ENCODE data around the gene OMP. TPM values are rescaled to one million over a fixed set of nuclear protein-coding genes. Genes with fewer than 3 reads are reported as not detected.

Gene OMP
- total RNA-seq, 1 experiment from 2014 or later: 1.4 TPM

DNA sequence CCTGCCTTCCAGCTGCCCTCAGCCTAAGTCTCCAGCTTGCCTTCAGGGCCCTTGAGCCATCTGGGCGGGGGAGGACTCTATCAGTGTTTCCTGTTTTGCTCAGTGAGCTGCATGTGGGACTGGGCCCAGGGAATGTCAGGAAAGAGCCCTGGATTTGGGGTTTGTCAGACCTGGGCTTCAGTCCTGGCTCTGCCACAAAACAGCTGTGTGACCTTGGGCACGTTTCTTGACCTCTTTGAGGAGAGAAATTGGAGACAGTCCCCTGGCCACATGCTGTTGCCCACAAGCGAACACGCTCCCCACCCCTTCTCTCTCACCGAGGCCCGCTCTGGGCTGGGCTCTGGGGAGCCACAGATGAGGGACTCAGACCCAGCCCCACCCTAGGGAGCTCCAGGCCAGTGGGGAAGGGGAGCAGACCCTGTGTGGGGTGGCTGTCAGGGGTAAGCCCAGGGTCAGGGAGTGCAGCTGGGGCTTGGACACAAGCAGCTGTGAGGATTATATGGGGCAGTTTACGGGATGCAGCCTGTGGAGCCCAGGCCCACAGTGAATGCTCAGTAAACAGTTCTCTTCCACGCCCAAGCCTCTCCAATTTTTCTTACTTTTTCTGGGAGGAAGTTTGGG is 37.7 kb downstream of the OMP start:
- H4K20me1 ChIP-seq (ENCODE audit: insufficient read depth): no peaks in the 10 kb centered on the region
- DNase-seq: no peak
- no peaks in the 10 kb centered on the region for H3K36me3 ChIP-seq (ENCODE audit: low read depth)
- no peaks in the 10 kb centered on the region for H3K9me2 ChIP-seq (ENCODE audit: insufficient read depth)
- no peaks in the 10 kb centered on the region for H3F3A ChIP-seq (ENCODE audit: insufficient read depth, low read depth)
- ChIA-PET POLR2A (ENCODE audit: unreplicated experiment) (no interaction called here), CTCF (no interaction called here)
- no TSS peak for BruUV-seq (replicated peaks)
- TF ChIP-seq EZH2 (IDR thresholded peaks at IDR 0.05; ENCODE audit: low read depth): no peak
- TF ChIP-seq CTCF (conservative IDR thresholded peaks at IDR 0.05): no peak
- H3K4me2 ChIP-seq: no peak overlapping the region
- H3K4me1 ChIP-seq (replicated peaks; ENCODE audit: insufficient read depth): peaks cover 11% of the 10 kb centered on the region
- no peaks in the 10 kb centered on the region for H3K9me3 ChIP-seq (ENCODE audit: insufficient read depth, low read depth)
- H3K79me2 ChIP-seq (ENCODE audit: low read depth): no peaks in the 10 kb centered on the region
- intact Hi-C loops (cut with micrococcal nuclease; ENCODE audit: unreplicated experiment): no loop called here
- no peak overlapping the region for H3K27ac ChIP-seq
- H3K4me3 ChIP-seq: no peak overlapping the region
- peaks cover 6% of the 10 kb centered on the region; the same call in 1 of the 2 replicates for H3K27me3 ChIP-seq (ENCODE audit: insufficient read depth, low read depth)
- H2AFZ ChIP-seq: no peak overlapping the region

GRCh38 chr11:77141034-77141433 is 38.4 kb downstream of the OMP start:
- peaks cover 11% of the 10 kb centered on the region; the same call in 1 of the 2 replicates for H3K27me3 ChIP-seq (ENCODE audit: insufficient read depth, low read depth)
- ChIA-PET CTCF (interaction anchor here (0.7 kb wide), 1 partner anchor 10 kb away, joined by 3 read pairs; no protein-coding TSS in a partner anchor), POLR2A (ENCODE audit: unreplicated experiment) (no interaction called here)
- H3K4me1 ChIP-seq (replicated peaks; ENCODE audit: insufficient read depth): peaks cover 7% of the 10 kb centered on the region
- no peak overlapping the region for H3K4me2 ChIP-seq
- H3F3A ChIP-seq (ENCODE audit: insufficient read depth, low read depth): no peaks in the 10 kb centered on the region
- no TSS peak for BruUV-seq (replicated peaks)
- H3K27ac ChIP-seq: no peak overlapping the region
- DNase-seq: peak in 1 of 2 experiments; percentile 72
- H3K4me3 ChIP-seq: no peak overlapping the region
- H3K9me2 ChIP-seq (ENCODE audit: insufficient read depth): no peaks in the 10 kb centered on the region
- no peaks in the 10 kb centered on the region for H4K20me1 ChIP-seq (ENCODE audit: insufficient read depth)
- no peaks in the 10 kb centered on the region for H3K79me2 ChIP-seq (ENCODE audit: low read depth)
- no peaks in the 10 kb centered on the region for H3K9me3 ChIP-seq (ENCODE audit: insufficient read depth, low read depth)
- no peak overlapping the region for H2AFZ ChIP-seq
- no peaks in the 10 kb centered on the region for H3K36me3 ChIP-seq (ENCODE audit: low read depth)
- intact Hi-C loops (cut with micrococcal nuclease; ENCODE audit: unreplicated experiment): no loop called here
- no peak for TF ChIP-seq CTCF (conservative IDR thresholded peaks at IDR 0.05)
- no peak for TF ChIP-seq EZH2 (IDR thresholded peaks at IDR 0.05; ENCODE audit: low read depth)

- H3K4me1 ChIP-seq (replicated peaks; ENCODE audit: insufficient read depth): peaks cover 3% of the 10 kb centered on the region
- peaks cover 15% of the 10 kb centered on the region; the same call in 1 of the 2 replicates for H3K27me3 ChIP-seq (ENCODE audit: insufficient read depth, low read depth)
- no peaks in the 10 kb centered on the region for H3F3A ChIP-seq (ENCODE audit: insufficient read depth, low read depth)
- DNase-seq: no peak
- H4K20me1 ChIP-seq (ENCODE audit: insufficient read depth): no peaks in the 10 kb centered on the region
- CTCF ChIA-PET: interaction anchor here (0.7 kb wide), 1 partner anchor 11 kb away, joined by 3 read pairs; no protein-coding TSS in a partner anchor
- H3K27ac ChIP-seq: no peak overlapping the region
- no peak overlapping the region for H2AFZ ChIP-seq
- BruUV-seq (replicated peaks): no TSS peak
- intact Hi-C loops (cut with micrococcal nuclease; ENCODE audit: unreplicated experiment): no loop called here
- no peaks in the 10 kb centered on the region for H3K9me3 ChIP-seq (ENCODE audit: insufficient read depth, low read depth)
- H3K9me2 ChIP-seq (ENCODE audit: insufficient read depth): no peaks in the 10 kb centered on the region
- H3K4me2 ChIP-seq: no peak overlapping the region
- H3K36me3 ChIP-seq (ENCODE audit: low read depth): no peaks in the 10 kb centered on the region
- no peaks in the 10 kb centered on the region for H3K79me2 ChIP-seq (ENCODE audit: low read depth)
- no peak overlapping the region for H3K4me3 ChIP-seq
- no peak for TF ChIP-seq CTCF (conservative IDR thresholded peaks at IDR 0.05)
- no peak for TF ChIP-seq EZH2 (IDR thresholded peaks at IDR 0.05; ENCODE audit: low read depth)
- POLR2A ChIA-PET (ENCODE audit: unreplicated experiment): no interaction called here
Observed at GRCh38 chr11:77141475-77141874, 38.8 kb downstream of the OMP start.

Measured in PC-9 (cell line).